Nucleus accumbens (tissue), 56 donors: ENCODE measurements around the gene HIPK2.
A peak's percentile ranks its signal among the peaks of the same experiment; 100 is the strongest.

Experiments
- DNase-seq, 56 donors: peaks; one replicate each; lab custom pipeline; 2025; lab: John Stamatoyannopoulos, UW

Gene HIPK2

GRCh38 chr7:139777948-139778841 is at the start of gene HIPK2:
TSS of gene HIPK2 (minus strand) at chr7:139777998. CDS start at chr7:139777623, 375 bp downstream.
- DNase-seq = peak in 53 of 56 donors; percentile 17 to 88 (median 65)

GRCh38 chr7:139827042-139827441 is 49.2 kb upstream of the HIPK2 start:
- no peak for DNase-seq

GRCh38 chr7:139825666-139826290 is 48.0 kb upstream of the HIPK2 start:
- DNase-seq = no peak

GRCh38 chr7:139823959-139824521 is 46.2 kb upstream of the HIPK2 start:
- no peak for DNase-seq

GRCh38 chr7:139822855-139823254 is 45.1 kb upstream of the HIPK2 start:
- DNase-seq = no peak

GRCh38 chr7:139821349-139822105 is 43.7 kb upstream of the HIPK2 start:
- DNase-seq = no peak

GRCh38 chr7:139820089-139820488 is 42.3 kb upstream of the HIPK2 start:
- no peak for DNase-seq

GRCh38 chr7:139817249-139817648 is 39.5 kb upstream of the HIPK2 start:
- no peak for DNase-seq

GRCh38 chr7:139813689-139814088 is 35.9 kb upstream of the HIPK2 start:
- DNase-seq = no peak

GRCh38 chr7:139813151-139813550 is 35.4 kb upstream of the HIPK2 start:
- DNase-seq = no peak

- DNase-seq = no peak
These were observed 33.3 kb upstream of the HIPK2 start for GRCh38 chr7:139811066-139811465.

- DNase-seq = no peak
These were observed 31.1 kb upstream of the HIPK2 start for GRCh38 chr7:139808846-139809442.

- no peak for DNase-seq
These were observed 30.6 kb upstream of the HIPK2 start for GRCh38 chr7:139808427-139808826.

GRCh38 chr7:139807009-139807408 is 29.2 kb upstream of the HIPK2 start:
- no peak for DNase-seq

GRCh38 chr7:139804571-139804970 is 26.8 kb upstream of the HIPK2 start:
- no peak for DNase-seq

- DNase-seq = no peak
These were observed 21.8 kb upstream of the HIPK2 start for GRCh38 chr7:139799586-139799985.

- no peak for DNase-seq
These were observed 21.1 kb upstream of the HIPK2 start for GRCh38 chr7:139798892-139799291.

GRCh38 chr7:139798221-139798620 is 20.4 kb upstream of the HIPK2 start:
- peak in 1 of 56 donors; percentile 3 for DNase-seq

- DNase-seq = no peak
These were observed 19.8 kb upstream of the HIPK2 start for GRCh38 chr7:139797607-139798006.

GRCh38 chr7:139791316-139791715 is 13.5 kb upstream of the HIPK2 start:
- no peak for DNase-seq
